Measurements from ENCODE around the gene RIC8A.

GRCh38 chr11:215581-216037 lies 8.1 kb downstream of the RIC8A start:
- TF ChIP-seq CTCF (IDR thresholded peaks at IDR 0.05), result no peak
- TF ChIP-seq MYC (IDR thresholded peaks at IDR 0.05; ENCODE audit: borderline replicate concordance, low read length), result no peak
- TF ChIP-seq ELK1 (IDR thresholded peaks at IDR 0.05; ENCODE audit: low read depth, low read length), result no peak
- no peak for TF ChIP-seq POLR2A (IDR thresholded peaks at IDR 0.05; ENCODE audit: low read length)
- TF ChIP-seq SMC3 (IDR thresholded peaks at IDR 0.05), result no peak
- no peak for TF ChIP-seq RCOR1 (IDR thresholded peaks at IDR 0.05; ENCODE audit: low read depth, low read length)
- TF ChIP-seq MAZ (IDR thresholded peaks at IDR 0.05; ENCODE audit: borderline replicate concordance, low read depth, low read length), result no peak
- TF ChIP-seq ESRRA (IDR thresholded peaks at IDR 0.05; ENCODE audit: borderline replicate concordance, low read length), result no peak

All from A549 (cell line).